IPS-18a (cell line): Measurements from ENCODE around the gene ARHGEF2.

ENCODE experiments used
- H3K27ac ChIP-seq: one replicate; pipeline ENCODE4 v1.5.1; 2013; ENCODE audit warnings: low read length
- H3K27me3 ChIP-seq: one replicate; pipeline ENCODE4 v1.6.1; 2013; ENCODE audit warnings: mild to moderate bottlenecking, low read length; ENCODE audit not compliant: control insufficient read depth, insufficient read depth
- H3K36me3 ChIP-seq: one replicate; pipeline ENCODE4 v1.6.1; 2013; ENCODE audit warnings: low read depth, low read length; ENCODE audit not compliant: control insufficient read depth
- H3K4me1 ChIP-seq: one replicate; pipeline ENCODE4 v1.6.1; 2013; ENCODE audit warnings: low read depth, low read length; ENCODE audit not compliant: control insufficient read depth
- H3K4me3 ChIP-seq: one replicate; pipeline ENCODE4 v1.5.1; 2013; ENCODE audit warnings: low read length
- H3K9ac ChIP-seq: one replicate; pipeline ENCODE4 v1.6.1; 2013; ENCODE audit warnings: mild to moderate bottlenecking, low read length, moderate library complexity
- H3K9me3 ChIP-seq: one replicate; pipeline ENCODE4 v1.6.1; 2013; ENCODE audit warnings: low read depth, low read length; ENCODE audit not compliant: control insufficient read depth

ARHGEF2 gene

GRCh38 chr1:155976913-155977689, 1.2 kb downstream of the ARHGEF2 start:
- H3K27me3 ChIP-seq, result no peaks in the 10 kb centered on the region
- no peaks in the 10 kb centered on the region for H3K36me3 ChIP-seq
- no peak overlapping the region for H3K27ac ChIP-seq
- peaks cover 43% of the 10 kb centered on the region for H3K4me1 ChIP-seq
- H3K9ac ChIP-seq, result peak overlapping the region; percentile 88
- H3K4me3 ChIP-seq, result peak overlapping the region; percentile 70
- no peaks in the 10 kb centered on the region for H3K9me3 ChIP-seq

GRCh38 chr1:155976062-155976912, 2.1 kb downstream of the ARHGEF2 start:
- no peak overlapping the region for H3K27ac ChIP-seq
- peak overlapping the region; percentile 70 for H3K4me3 ChIP-seq
- no peaks in the 10 kb centered on the region for H3K9me3 ChIP-seq
- peaks cover 43% of the 10 kb centered on the region for H3K4me1 ChIP-seq
- H3K9ac ChIP-seq, result peak overlapping the region; percentile 88
- no peaks in the 10 kb centered on the region for H3K36me3 ChIP-seq
- no peaks in the 10 kb centered on the region for H3K27me3 ChIP-seq

- no peaks in the 10 kb centered on the region for H3K27me3 ChIP-seq
- H3K4me3 ChIP-seq, result peak overlapping the region; percentile 70
- H3K36me3 ChIP-seq, result no peaks in the 10 kb centered on the region
- no peak overlapping the region for H3K27ac ChIP-seq
- H3K4me1 ChIP-seq, result peaks cover 49% of the 10 kb centered on the region
- H3K9ac ChIP-seq, result peak overlapping the region; percentile 88
- H3K9me3 ChIP-seq, result no peaks in the 10 kb centered on the region
Observed at GRCh38 chr1:155975375-155976061, 2.8 kb downstream of the ARHGEF2 start.

DNA sequence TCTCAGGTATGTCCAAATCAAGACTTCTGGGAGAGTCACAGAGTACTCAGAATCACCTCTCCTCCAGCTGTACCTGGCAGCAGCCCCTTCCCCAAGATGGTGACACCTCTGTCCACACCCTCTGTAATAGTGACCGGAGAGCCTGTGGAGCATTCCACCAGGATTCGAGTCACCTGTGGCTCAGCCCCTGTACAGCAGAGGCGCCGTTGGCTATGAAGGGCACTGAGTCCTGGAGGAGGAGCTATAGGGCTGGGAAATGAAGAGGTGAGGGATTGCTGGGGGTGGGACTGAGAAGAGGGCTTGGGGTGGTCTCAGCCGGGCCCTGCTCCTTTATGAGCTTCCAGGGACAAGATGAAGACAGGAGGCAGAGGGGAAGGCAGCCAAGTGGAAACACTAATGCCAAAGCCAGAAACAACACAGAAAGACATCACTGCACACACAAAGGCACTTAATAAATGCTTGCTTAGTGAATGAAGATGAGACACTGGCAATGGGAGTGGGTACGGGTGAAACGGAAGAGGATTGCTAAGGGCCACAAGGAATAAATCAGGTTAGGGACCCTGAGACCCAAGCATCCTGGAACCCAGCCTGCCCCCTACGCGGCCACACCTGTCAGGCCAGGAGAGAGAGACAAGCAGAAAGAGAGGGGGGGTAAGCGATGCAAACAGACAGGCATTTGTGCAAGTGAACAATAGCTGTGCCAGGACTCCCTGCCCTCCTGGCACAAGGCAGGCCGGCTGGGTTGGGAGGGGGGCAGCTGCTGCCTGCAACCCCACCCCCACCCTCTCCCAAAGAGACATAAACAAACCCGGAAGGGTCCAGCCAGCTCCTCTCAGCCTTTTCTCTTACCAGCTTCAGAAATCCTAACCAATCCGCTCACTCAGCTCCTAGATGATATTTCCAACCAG, 3.9 kb downstream of the ARHGEF2 start:
- Histone ChIP-seq H3K4me3 (peak overlapping the region; percentile 70), H3K9me3 (no peaks in the 10 kb centered on the region), H3K27me3 (no peaks in the 10 kb centered on the region), H3K4me1 (peaks cover 43% of the 10 kb centered on the region), H3K27ac (no peak overlapping the region), H3K36me3 (peaks cover 3% of the 10 kb centered on the region), H3K9ac (peak overlapping the region; percentile 88)

DNA sequence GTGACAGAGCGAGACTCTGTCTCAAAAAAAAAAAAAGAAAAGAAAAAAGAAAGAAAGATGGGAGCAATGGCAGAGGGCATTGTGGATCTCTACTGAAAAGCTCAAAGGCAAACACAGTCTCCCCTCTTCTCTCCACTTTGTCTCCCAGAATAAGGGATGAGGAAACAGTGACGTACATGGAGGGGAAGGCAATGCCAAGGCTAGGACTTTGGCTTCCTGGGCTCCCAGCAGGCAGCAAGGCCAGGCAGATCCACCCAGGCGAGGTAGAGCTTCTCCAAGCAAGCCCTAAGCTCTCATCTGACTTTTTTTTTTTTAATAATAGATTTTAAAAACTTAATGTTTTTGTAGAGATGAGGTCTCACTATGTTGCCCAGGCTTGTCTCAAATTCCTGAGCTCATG, 4.6 kb downstream of the ARHGEF2 start:
- Histone ChIP-seq H3K9me3 (no peaks in the 10 kb centered on the region), H3K27me3 (no peaks in the 10 kb centered on the region), H3K27ac (no peak overlapping the region), H3K36me3 (peaks cover 8% of the 10 kb centered on the region), H3K9ac (no peak overlapping the region), H3K4me3 (no peak overlapping the region), H3K4me1 (peaks cover 38% of the 10 kb centered on the region)

DNA sequence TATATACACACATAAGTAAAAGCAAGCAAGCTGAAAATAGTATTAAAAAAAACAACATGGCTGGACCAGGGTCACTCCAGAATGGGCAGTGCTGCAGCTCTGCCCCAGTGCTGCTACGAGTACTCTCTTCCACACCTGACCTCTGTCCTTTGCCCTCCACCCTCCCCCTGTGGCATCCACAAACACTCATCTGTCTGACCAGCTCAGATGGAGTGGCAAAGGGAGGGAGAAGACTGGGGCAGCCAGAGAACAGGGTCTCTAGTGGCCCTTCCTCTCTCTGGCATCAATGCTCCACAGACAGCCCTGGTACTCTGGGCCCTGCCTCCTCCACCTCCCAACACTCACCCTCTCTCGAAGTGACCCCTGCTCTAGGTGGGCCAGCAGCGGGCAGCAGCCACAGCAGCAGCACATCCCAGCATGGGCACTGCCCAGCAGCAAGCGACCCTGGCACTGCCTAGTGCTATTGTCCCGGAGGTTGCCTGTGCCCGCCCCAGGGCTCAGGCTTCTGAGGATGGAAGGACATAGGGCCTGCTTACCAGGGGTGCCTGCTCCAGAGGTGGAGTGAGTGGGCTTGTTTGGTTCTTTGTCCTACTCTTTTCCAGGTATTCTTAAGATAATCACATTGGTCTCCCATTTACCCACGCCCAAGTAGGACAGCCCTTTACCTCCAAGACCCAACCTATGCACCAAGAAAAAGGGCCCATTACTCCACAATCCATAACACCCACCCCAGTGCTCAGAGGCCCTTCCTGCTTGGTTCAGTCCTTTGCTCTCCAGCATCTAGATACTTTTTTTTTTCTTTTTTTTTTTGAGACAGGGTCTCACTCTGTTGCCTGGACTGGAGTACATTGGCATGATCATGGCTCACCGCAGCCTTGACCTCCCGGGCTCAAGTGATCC, 6.2 kb downstream of the ARHGEF2 start:
- H3K9me3 ChIP-seq, result no peaks in the 10 kb centered on the region
- no peak overlapping the region for H3K9ac ChIP-seq
- H3K4me1 ChIP-seq, result peaks cover 45% of the 10 kb centered on the region
- H3K36me3 ChIP-seq, result peaks cover 18% of the 10 kb centered on the region
- H3K4me3 ChIP-seq, result no peak overlapping the region
- H3K27ac ChIP-seq, result no peak overlapping the region
- no peaks in the 10 kb centered on the region for H3K27me3 ChIP-seq

DNA sequence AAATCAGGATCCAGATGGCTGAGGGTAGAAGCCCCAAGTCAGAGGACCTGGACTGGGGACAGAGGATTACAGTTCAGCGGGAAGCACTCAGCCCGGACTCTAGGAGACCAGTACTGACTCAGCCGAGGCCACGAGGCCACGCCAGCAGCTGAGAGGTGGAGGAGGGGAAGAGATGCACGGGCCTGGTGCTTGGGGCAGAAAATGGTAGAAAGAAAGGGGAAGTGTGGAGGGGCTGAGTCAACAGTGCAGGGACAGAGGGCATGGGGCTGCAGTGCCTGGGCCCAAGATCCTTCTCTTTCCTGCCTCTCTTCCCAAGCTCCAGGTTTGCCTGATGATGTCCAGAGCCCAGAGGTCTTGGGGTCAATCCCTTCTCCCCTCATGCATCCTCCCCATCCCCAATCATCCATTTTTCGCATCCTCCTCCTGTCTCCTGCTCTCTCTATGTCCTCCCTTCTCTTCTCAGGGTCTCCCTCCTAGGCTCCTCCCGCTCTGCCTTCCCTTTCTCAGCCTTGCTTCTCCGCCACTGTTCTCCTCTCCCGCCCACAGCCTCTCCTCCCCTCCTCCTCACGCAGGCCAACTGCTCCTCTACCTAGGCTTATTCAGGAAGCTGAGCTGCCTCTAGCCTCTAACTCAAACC, 7.7 kb downstream of the ARHGEF2 start:
- Histone ChIP-seq H3K27me3 (no peaks in the 10 kb centered on the region), H3K36me3 (peaks cover 34% of the 10 kb centered on the region), H3K27ac (no peak overlapping the region), H3K9me3 (no peaks in the 10 kb centered on the region), H3K4me3 (no peak overlapping the region), H3K9ac (no peak overlapping the region), H3K4me1 (peaks cover 37% of the 10 kb centered on the region)

DNA sequence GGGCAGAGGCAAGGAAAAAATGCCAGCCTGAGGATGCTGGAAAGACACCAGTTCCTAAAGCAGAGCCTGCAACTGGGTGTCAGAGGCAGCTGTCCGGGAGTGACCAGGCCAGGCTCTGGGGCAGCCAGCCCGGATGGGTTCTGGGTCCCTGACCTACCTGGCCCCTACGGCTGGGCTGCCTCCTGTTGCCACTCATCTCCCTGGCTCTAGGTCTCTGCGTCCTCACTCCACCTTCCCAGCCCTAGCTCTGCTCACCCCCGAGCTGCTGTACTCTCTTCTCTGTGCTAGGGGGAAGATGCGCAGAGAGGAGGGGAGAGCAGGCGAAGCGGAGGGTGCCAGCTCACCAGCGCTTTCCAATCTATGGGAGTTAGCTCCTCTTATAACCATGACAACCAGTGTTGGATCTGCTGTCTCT, 9.0 kb downstream of the ARHGEF2 start:
- no peak overlapping the region for H3K4me3 ChIP-seq
- H3K27me3 ChIP-seq, result no peaks in the 10 kb centered on the region
- H3K36me3 ChIP-seq, result peaks cover 46% of the 10 kb centered on the region
- no peak overlapping the region for H3K9ac ChIP-seq
- H3K4me1 ChIP-seq, result peaks cover 24% of the 10 kb centered on the region
- no peaks in the 10 kb centered on the region for H3K9me3 ChIP-seq
- H3K27ac ChIP-seq, result no peak overlapping the region

GRCh38 chr1:155968670-155969069, 9.7 kb downstream of the ARHGEF2 start:
- Histone ChIP-seq H3K9me3 (no peaks in the 10 kb centered on the region), H3K9ac (no peak overlapping the region), H3K4me3 (no peak overlapping the region), H3K27ac (no peak overlapping the region), H3K4me1 (peaks cover 20% of the 10 kb centered on the region), H3K36me3 (peaks cover 50% of the 10 kb centered on the region), H3K27me3 (no peaks in the 10 kb centered on the region)

DNA sequence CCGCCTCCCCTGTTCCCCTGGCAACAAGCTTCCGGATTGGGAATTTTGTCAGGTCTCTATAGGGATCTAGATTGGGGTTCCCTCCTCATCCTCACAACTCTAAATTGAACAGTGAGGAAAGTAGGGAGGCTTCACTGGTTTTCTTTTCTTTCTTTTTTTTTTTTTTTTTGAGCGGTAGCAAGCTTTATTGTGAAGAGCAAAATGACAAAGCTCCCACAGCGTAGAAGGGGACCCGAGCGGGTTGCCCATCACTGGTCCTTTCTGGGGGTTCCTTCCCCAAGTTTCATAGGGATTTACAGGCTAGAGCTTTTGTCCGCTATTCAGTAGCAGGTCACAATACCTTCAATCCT, 10.3 kb downstream of the ARHGEF2 start:
- Histone ChIP-seq H3K4me3 (no peak overlapping the region), H3K4me1 (peaks cover 20% of the 10 kb centered on the region), H3K27ac (peak overlapping the region; percentile 4), H3K9me3 (no peaks in the 10 kb centered on the region), H3K9ac (no peak overlapping the region), H3K36me3 (peaks cover 51% of the 10 kb centered on the region), H3K27me3 (no peaks in the 10 kb centered on the region)
